Heart left ventricle (tissue), 13 donors: ENCODE results near the gene SULT2B1.

Experiments used
- CTCF ChIP-seq, 12 donors: fragments of 200-600 bp; sonication (generic) in 4 of 12; IDR thresholded peaks; one replicate each; pipeline versions ENCODE4 v1.5.0 to v1.8.0; 2018 to 2022; ENCODE audit warnings: antibody characterized with exemption in 12 of 12, mild to moderate bottlenecking in 5 of 12
- POLR2A ChIP-seq, 2 donors: fragments of 450-650 bp; IDR thresholded peaks; one replicate each; pipeline ENCODE4 v1.6.1; 2017; ENCODE audit warnings: antibody characterized with exemption in 2 of 2, mild to moderate bottlenecking in 2 of 2, moderate library complexity in 2 of 2
- donor health status: ischemic (EF 13 %, LVEDD 7.1; RV severe dilation, severe dysfunction).
- donor health status: DM: no; HTN: yes; CAD: no.
- donor health status: DM: no; HTN: no; CAD: no.
- donor health status: ischemic (EF 25% LVEDD 6.9; RV normal size, moderate dysfunction).
- donor health status: ischemic (EF 25% LVEDD 5.7; RV mildly dilated, moderate dysfunction).
- donor health status: ischemic (EF 35%, LVEDD 5.7; RV mildly dilated, moderate dysfunction).
- donor health status: nonischemic (EF 11% LVEDD 7.7; RV severe dilation, severe dysfunction).
- donor health status: DM: yes; HTN: yes; CAD: no.
- donor health status: PGD.
- donor health status: ischemic (EF 29% LVEDD 5.4; RV normal size, mild dysfunction).
- donor health status: nonischemic (EF 23%, LVEDD 6.1; RV moderate dilation, normal function).

DNA sequence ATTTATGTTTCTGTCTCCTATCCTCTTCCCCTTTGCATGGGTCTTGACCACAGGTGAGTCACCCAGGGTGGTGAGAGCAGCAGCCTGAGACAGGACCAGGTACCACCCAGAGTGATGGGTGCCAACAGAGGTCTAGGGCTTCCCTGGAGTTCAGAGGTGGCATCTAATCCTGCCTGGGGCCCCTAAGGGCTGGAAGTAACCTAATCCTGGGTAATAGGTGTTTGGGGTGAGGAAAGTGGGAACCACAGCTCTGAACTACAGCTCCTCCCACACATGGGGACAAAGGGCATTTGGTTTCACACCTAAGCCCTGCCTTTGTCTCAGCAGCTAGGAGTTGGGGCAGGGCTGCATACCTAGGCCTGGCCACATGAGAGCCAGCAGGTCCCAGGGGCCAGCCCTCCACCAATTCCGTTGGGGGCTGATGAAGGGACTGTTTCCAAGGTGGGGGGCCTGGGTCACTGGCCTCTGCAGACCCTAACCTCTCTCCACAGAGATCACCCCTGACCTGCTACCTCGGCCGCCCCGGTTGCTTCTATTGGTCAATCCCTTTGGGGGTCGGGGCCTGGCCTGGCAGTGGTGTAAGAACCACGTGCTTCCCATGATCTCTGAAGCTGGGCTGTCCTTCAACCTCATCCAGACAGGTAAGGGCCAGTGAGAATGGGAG is 75.4 kb downstream of the SULT2B1 start:
- TF ChIP-seq CTCF (IDR thresholded peaks at IDR 0.05) (no peak), POLR2A (IDR thresholded peaks at IDR 0.05) (no peak)
